ENCODE data around the gene ELMO1.

GRCh38 chr7:37234334-37234733 is 214.3 kb downstream of the ELMO1 start:
- TF ChIP-seq POLR2A (IDR thresholded peaks at IDR 0.05; ENCODE audit: low read length), result no peak
- TF ChIP-seq GATA1 (IDR thresholded peaks at IDR 0.05; ENCODE audit: low read depth, low read length), result no peak
